ENCODE results near the gene MYBL2.

Gene MYBL2

DNA sequence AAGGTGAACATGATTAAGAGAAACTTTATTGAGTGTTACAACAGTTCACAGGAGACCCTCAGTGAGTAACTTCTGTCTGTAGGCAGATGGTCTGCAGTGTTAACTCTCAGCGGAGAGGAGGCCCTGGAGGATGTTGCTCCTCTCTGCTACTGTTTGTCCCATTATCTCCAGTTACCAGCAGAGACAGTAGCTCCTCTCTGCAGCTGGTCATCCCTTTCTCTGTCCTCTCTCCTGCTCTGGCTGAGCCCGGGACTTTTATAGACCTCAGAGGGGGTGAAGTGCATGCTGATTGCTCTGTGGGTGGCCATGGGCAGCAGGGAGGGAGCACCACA is 54.1 kb downstream of the MYBL2 start:
- no peak overlapping the region for H3K27ac ChIP-seq
- no peak for DNase-seq (ENCODE audit: low read depth, low spot score)

DNA sequence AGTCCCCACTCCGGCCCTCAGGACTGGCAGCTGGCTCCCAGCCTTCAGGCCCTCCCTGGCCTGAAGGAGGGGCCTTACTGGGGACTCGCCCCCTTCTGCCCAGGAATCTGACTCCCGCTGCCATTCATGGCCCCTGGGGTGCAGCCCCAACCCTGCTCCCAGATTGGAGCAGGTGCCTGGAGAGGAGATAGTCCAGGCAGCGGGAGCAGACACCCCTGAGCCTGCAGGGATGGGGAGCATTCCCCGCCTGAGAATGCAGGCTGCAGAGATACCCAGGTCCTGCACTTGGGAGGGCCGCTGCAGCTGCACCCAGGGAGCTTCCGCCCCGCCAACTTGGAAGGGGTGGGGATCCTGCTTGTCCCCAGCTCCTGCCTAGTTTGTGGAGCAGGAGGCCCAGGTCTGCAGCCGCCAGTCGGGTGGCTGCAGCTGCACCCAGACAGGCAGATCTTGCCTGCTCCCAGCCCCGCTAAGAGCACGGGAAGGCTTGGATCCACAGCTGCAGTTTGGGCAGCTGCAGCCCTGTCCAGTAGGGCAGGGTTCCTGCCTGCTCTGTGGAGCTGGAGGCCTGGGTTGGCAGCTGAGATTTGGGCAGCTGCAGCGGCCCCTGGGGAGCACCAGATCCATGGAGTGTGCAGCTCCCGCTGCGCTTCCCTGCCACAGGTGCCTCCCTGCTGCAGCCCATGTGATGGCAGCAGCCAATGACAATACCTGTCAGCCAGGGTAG is 54.7 kb downstream of the MYBL2 start:
- DNase-seq (ENCODE audit: low read depth, low spot score): no peak

DNA sequence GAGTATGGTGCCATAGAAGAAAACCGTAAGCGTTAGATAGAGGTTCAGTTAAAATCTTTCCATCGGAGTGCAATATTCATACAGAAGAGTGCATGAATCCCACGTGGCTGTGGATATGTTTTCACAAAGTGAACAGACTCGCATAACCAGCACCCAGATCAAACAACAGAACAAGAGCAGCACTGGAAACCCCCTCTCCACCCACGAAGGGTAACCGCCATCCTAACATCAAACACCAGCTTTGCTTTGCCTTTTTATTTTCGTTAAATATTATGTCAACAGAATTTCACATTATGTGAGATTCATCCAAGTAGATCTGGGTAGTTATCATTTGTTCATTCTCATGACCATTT is 55.2 kb downstream of the MYBL2 start:
- no peak for DNase-seq (ENCODE audit: low read depth, low spot score)

More for the DNA sequence above, 54.7 kb downstream of the MYBL2 start:
- H3K27ac ChIP-seq: no peak overlapping the region

DNA sequence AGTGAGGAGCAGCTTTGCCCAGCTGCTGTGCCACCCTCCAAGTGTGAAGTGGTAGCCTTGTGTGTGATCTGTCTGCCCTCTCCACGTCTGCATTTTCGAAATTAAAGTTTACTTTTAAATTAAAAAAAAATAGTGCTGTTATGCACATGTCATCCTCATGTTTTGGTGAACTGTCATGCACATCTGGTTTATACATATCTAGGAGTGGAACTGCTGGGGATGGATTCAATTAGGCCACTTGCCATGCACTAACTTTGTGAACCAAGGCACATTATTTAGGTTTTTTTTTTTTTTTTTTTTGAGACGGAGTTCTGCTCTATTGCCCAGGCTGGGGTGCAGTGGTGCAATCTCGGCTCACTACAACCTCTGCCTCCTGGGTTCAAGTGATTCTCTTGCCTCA is 56.3 kb downstream of the MYBL2 start:
- H3K27ac ChIP-seq: no peak overlapping the region
- DNase-seq (ENCODE audit: low read depth, low spot score): no peak

More for the DNA sequence above, 55.2 kb downstream of the MYBL2 start:
- H3K27ac ChIP-seq: no peak overlapping the region

DNA sequence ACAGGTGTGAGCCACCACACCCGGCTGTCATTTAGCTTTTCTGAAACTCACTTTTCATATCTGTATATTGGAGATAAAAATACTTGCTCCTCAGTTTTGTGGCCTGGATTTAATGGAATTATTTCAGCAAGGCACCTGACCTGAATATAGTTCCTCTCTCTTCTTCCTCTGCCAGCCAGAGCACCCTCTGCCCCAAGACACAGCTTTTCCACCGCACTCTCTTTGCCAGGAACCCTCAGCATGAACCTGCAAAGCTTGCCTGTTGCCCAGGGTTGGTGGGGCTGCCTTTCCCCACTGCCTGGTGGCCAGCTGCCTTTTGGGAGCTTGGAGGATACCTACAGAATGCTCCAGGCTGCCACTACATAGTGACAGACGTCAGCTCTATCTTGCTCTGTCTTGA is 56.8 kb downstream of the MYBL2 start:
- DNase-seq (ENCODE audit: low read depth, low spot score): no peak
- no peak overlapping the region for H3K27ac ChIP-seq

DNA sequence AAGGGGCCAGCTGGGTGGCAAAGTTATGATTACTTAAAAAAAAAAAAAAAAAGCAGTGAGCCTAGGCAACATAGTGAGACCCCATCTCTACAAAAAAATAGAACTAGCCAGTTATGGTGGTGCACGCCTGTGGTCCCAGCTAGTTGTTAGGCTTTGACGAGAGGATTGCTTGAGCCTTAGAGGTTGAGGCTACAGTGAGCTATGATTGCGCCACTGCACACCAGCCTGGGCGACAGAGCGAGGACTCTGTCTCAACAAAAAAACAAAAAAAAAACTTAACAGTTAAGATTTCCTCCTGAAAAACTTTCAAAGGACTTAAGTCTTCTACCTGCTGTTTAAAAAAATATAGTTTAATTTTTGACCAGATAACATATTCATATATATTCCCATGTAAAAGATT is 57.5 kb downstream of the MYBL2 start:
- DNase-seq (ENCODE audit: low read depth, low spot score): no peak
- no peak overlapping the region for H3K27ac ChIP-seq

DNA sequence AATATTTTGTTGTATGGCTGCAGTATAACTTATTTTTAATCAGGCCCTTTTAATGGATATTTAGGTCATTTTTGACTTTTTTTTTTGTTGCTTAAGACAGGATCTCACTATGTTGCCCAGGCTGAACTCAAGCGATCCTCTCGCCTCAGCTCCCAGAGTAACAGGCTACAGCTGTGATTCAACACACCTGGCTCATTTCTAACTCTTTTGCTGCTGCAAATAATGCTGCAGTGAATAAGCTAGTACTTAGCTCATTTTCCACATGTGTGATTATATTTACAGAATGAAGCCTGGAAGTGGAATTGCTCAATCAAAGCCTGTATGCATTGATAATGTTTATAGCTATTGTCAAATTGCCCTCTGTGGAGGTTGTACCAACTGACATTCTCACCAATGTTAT is 58.8 kb downstream of the MYBL2 start:
- no peak for DNase-seq (ENCODE audit: low read depth, low spot score)
- no peak overlapping the region for H3K27ac ChIP-seq

DNA sequence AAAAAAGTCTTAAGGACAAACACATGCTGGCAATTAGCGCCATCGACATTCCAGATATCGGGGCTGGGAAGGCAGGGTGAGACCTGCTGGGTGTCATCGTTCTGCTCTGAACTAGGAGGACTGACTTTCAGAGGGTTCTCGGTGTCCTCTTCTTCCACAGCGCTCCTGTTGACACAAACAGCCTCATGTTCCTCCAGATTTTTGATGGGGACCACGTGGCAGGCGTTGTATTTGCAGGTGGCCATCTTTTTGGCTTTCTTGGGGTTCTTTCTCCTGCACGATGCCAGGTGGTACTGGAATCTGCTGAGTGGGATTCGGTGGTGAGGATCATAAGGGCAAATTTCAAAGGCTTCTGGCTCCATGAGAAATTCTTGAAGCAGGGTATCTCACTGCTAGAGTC is 59.4 kb downstream of the MYBL2 start:
- H3K27ac ChIP-seq: no peak overlapping the region
- DNase-seq (ENCODE audit: low read depth, low spot score): no peak

DNA sequence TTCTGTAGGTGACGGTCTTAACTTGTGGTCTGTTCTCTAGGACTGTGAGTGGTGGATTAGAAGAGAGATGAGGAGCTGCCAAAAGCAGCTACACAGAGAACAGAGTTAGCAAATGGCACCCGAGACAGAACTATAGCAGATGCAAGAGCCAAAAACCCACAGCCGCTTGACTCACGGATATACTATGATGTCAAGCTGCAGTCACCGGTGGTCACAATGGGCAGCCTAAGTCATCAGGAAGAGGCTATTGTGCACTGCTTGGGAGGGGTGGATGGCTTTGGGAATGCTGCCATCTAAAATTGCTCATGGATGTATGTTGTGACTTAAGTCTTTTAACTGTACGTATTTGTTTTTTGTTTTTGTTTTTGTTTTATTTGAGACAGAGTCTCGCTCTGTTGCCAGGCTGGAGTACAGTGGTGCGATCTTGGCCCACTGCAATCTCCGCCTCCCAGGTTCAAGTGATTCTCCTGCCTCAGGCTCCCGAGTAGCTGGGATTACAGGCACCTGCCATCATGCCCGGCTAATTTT is 60.0 kb downstream of the MYBL2 start, which contains the start of gene GTSF1L:
Gene GTSF1L, minus strand, starts transcription at position 192 of the 528 bp plus-strand sequence. CDS start 308 bp downstream, outside the sequence.
- no peak within 1 kb of the TSS for H3K27ac ChIP-seq
- peak; percentile 34 for DNase-seq (ENCODE audit: low read depth, low spot score)

DNA sequence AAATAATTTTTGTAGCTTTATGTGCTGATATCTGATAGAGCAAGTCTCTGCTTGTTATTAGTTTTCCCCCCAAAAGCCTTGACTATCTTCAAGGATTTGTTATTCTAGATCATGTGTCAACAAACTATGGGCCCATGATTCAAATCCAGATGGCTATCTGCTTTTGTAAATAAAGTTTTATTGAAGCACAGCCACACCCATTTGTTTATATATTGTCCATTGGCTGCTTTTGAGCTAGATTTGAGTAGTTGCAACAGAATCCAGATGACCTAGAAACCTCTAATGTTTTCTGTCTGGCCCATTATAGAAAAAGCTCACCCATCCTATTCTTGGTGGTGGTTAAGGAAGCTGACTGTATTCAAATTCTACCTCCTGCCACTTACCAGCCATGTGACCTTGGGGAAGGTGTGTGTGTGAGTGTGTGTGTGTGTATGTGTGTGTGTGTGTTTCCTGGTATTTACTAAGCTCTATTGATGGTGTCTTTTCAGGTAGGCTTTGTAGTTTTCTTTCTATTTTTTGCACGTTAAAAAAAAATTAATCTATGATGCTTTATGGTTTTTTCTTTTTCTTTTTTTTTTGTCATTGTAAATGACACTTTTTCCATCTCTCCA is 61.2 kb downstream of the MYBL2 start:
- no peak overlapping the region for H3K27ac ChIP-seq
- peak; percentile 26 for DNase-seq (ENCODE audit: low read depth, low spot score)

DNA sequence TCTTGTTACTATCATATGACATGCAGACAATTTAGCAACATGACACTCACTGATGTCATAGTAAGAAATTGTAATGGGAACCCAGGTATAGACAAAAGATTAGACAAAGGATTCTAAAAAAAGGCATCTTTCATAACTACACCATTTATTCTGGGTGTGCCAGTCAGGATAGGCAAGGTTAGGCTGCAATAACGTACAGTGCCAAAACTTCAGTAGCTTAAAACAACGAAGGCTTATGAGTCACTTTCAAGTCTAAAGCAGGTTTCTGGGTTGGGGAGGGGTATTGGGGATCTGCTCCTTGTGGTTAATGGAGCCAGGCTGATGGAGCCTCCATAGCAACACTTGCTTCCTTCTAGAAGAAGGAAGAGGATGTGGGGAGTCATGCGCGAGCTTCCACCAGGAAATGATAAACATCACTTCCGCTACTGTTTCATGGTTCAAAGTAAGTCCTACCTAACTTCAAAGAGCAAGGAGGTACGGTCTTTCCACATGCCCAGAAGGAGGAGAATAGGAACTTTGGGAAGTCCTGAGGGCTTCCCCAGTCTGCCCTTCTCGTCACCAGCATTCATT is 61.9 kb downstream of the MYBL2 start:
- DNase-seq (ENCODE audit: low read depth, low spot score): no peak
- no peak overlapping the region for H3K27ac ChIP-seq

DNA sequence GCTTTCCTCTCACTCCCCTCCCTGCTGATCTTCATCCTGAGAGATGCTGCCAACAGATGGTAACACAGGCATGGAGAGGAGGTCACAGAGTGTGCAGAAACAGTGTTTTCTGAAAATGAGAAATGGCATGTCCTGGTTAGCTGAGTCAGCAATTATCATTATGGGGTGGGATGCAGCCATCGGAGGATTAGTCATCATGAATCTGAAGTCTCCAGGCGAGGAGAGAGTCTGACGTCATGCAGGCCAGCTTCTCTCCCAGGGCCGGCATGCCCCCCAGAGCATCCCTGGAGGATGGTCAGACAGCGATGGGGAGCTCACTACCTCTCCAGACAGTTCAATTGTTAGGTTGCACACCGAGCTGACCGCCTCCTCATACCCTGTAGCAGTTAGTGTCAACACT is 64.6 kb downstream of the MYBL2 start:
- no peak overlapping the region for H3K27ac ChIP-seq
- DNase-seq (ENCODE audit: low read depth, low spot score): no peak

DNA sequence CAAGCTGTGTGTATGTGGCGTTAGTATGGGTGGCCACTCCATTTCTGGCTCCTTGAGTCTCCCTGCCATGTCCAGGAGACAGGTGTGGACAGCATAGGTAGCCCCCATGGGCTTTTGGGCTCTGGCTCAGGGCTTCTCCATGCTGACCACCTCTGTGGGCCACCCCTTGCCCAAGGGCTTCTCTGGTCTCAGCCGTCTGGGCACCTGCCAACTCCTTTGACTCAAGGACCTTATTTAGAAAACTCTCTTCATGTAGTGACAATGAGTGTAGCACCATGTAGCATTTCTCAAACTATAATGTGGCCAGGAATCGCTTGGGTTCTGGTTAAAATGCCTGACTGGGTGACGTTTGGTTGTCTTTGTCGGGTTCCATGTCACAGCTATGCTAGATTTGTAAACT is 65.0 kb downstream of the MYBL2 start:
- DNase-seq (ENCODE audit: low read depth, low spot score): no peak
- H3K27ac ChIP-seq: no peak overlapping the region

DNA sequence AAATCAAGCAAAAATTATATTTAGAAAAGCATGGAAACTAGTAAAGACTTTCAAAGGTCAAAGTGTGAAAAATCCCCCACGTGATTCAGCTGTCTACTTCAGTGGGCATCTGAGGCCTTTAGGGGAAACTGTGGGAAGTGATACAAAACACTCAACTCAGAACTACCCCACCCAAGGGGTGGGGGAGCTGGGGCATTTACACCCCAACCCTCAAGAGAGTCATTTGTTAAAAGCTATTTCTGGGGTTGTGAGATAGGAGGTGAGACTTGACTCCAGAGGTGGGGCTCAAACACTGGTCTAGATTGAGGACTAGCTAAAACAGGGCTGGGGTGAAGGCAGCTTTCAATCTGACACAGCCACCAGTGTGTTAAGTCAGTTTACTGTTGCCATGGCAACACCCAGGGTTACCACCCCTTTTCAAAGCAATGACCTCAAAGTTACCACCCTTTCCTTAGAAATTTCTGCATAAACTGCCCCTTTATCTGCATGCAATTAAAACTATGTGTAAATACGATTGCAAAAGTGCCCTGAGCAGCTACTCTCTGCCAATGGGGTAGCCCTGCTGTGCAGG is 69.8 kb downstream of the MYBL2 start:
- DNase-seq (ENCODE audit: low read depth, low spot score): no peak
- H3K27ac ChIP-seq: no peak overlapping the region

DNA sequence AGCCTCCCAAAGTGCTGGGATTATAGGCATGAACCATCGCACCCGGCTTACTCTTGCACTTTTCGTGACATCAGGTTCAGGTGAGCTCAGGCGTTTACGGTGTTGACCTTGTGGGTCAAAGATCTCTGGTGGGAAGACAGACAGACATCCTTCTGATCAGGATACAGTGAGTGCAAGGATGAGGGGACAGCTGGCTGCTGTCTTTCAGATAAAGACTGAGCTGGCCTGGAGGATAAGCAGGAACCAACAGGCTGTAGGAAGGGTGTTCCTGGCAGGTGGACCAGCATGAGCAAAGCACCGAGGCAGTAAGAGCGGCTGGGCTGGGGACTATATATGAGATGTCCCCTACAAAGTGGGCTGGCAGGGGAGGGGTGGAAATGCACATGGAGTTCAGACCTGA is 71.0 kb downstream of the MYBL2 start:
- DNase-seq (ENCODE audit: low read depth, low spot score): no peak
- no peak overlapping the region for H3K27ac ChIP-seq

DNA sequence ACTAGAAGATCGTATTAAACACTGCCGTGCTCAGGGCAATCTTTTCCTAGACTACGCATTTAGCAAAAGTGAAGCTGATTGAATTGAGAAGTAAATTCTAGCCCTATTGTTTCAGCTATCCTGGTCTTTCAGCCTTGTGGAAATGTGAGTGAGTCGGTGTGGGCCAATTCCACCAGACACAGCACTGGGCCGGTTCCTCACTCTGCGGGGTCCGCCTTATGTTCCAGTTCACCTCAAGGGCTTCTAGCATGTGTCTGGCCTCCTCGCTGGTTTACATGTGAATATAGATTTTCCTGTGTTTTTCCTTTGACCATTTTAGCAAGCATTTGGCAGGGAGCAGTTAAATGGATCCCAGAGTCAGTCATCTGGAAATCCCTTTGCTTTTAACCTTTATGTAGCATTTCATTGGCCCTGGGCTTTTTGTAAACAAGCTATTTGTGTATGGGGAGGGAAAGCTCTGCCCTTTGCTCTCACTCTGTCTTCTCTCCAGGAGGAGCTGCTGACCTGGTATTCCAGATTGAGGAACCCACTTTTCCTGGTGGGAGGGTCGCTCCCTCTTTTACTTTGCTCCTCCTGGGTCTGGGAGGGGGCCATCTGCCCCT is 72.3 kb downstream of the MYBL2 start:
- no peak overlapping the region for H3K27ac ChIP-seq
- DNase-seq (ENCODE audit: low read depth, low spot score): no peak

DNA sequence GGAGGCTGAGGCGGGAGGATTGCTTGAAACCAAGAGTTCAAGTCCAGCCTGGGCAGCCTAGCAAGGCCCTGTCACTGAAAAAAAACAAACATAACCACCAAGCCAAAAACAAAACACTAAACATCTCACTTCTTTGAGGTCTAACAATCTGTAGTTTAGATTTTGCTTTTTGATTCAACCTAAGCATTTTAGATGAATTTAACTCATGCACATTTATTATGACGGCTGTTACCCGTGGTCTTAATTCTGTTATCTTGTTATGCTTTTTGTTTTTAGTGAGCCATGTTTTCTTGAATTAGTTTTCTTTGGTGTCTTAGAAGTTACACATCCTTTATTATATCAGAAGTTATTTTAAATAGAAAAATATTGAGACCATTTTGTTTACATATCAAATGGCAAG is 73.7 kb downstream of the MYBL2 start:
- no peak for DNase-seq (ENCODE audit: low read depth, low spot score)
- no peak overlapping the region for H3K27ac ChIP-seq

DNA sequence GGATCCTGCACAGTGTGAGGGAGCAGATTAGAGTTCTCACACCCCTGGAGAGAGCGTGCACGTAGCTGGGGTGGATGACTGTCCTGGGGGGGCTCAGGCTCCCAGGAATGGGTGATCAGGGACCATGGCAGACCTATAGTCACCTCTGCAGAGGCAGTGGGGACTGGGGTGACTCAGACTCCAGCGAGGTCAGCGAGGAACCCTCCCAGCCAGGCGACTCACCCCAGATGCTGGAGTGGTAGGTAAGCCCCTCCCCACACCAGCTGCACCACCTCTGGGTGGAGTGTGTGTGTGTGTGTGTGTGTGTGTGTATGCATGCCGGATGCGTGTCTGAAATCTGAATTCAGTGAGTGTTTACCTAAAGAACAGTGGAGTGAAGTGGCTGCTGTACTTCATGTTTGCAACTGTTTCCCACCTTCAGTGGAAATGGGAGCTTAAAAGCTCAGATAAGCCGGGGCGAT is 77.3 kb downstream of the MYBL2 start:
- no peak for DNase-seq (ENCODE audit: low read depth, low spot score)

DNA sequence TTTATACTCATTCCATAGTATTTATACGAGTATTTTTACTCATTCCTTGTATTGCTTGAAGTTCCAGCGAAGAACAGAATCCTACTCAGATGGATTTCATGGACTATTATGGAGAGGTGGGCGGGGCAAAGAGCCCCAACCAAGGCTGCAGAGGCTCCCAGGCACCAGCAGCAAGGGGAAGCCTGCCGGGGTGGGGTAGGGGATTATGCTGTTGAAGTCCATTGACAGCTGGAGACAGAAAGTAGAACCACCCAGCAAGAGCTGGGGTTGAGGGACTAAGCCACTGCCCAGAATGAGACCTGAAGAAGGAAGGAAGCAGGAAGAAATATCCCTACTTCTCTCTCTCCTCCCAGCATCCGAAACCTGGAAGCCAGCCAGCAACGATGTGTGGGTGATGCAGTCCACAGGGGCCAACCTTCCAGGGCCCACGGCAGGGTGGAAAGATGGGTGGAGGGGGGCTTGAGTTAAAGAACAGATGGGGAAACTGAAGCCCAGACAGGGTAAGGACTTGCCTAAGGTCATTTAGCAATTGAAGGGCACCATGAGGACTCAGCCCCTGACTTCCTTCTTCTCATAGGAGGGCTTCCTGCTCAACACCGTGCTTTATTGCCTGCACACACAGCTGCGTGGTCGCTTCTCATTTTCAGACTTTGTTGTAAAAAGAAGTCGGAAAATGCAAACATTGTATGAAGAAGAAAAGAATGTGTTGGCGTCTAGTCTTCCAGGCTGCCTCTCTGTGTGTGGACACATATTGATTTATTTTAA is 78.2 kb downstream of the MYBL2 start:
- H3K27ac ChIP-seq: no peak overlapping the region
- no peak for DNase-seq (ENCODE audit: low read depth, low spot score)

More for the DNA sequence above, 77.3 kb downstream of the MYBL2 start:
- H3K27ac ChIP-seq: no peak overlapping the region
